Transverse colon (tissue), 4 donors: ENCODE data around the gene ZBTB46.

Experiments used
- EP300 ChIP-seq: sonication (generic); formaldehyde crosslinking; IDR thresholded peaks from one replicate; pipeline ENCODE4 v1.6.1; 2017; ENCODE audit warnings: antibody characterized with exemption, low read depth
- POLR2A ChIP-seq: fragments of 450-650 bp; IDR thresholded peaks from one replicate; pipeline ENCODE4 v1.6.1; 2016; ENCODE audit warnings: antibody characterized with exemption, mild to moderate bottlenecking, moderate library complexity
- POLR2AphosphoS5 ChIP-seq, 3 donors: sonication (generic); formaldehyde crosslinking; IDR thresholded peaks; one replicate each; pipeline ENCODE4 v1.6.1; 2016; ENCODE audit warnings: antibody characterized with exemption in 3 of 3
- TF ChIP-seq, protein P1 (sequence below), 5 experiments: fragments of 200-600 bp in 3 of 5; fragments of 450-650 bp in 2 of 5; sonication (generic) in 3 of 5; IDR thresholded peaks; 1 replicate in 2 of 5; 2 replicates in 3 of 5; pipeline ENCODE4 v1.5.1; 2016 to 2017; ENCODE audit warnings: antibody characterized with exemption in 5 of 5, inconsistent platforms in 3 of 5, mild to moderate bottlenecking in 2 of 5, moderate library complexity in 1 of 5

DNA sequence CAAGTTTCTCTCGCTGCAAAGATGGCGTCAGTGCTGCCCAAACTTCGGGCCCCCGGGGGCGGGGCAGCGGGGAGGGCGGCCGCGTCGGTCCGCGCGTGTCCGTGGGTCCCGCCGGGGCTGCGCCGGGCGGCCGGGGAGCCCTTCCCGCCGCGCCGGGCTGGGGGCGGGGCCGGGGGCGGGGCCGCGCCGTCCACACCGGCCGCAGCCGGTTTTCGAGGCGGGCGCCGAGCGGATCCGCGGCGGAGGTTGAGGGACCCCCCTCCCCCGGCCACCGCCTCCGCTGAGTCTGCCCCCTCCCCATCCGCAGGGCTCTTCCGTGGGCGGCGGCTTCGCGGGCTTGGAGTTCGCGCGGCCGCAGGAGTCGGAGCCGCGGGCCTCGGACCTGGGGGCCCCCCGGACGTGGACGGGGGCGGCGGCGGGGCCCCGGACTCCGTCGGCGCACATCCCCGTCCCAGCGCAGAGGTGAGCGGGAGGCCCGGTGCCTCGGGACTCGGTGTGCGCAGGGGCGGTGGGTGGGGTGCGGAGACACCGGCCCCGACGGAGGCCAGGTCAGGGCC, 90.9 kb downstream of the ZBTB46 start:
- no peak for TF ChIP-seq EP300
- TF ChIP-seq, protein P1, sequence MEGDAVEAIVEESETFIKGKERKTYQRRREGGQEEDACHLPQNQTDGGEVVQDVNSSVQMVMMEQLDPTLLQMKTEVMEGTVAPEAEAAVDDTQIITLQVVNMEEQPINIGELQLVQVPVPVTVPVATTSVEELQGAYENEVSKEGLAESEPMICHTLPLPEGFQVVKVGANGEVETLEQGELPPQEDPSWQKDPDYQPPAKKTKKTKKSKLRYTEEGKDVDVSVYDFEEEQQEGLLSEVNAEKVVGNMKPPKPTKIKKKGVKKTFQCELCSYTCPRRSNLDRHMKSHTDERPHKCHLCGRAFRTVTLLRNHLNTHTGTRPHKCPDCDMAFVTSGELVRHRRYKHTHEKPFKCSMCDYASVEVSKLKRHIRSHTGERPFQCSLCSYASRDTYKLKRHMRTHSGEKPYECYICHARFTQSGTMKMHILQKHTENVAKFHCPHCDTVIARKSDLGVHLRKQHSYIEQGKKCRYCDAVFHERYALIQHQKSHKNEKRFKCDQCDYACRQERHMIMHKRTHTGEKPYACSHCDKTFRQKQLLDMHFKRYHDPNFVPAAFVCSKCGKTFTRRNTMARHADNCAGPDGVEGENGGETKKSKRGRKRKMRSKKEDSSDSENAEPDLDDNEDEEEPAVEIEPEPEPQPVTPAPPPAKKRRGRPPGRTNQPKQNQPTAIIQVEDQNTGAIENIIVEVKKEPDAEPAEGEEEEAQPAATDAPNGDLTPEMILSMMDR (IDR thresholded peaks at IDR 0.05) = no peak
- TF ChIP-seq POLR2AphosphoS5 (IDR thresholded peaks at IDR 0.05) = no peak
- no peak for TF ChIP-seq POLR2A
